ENCODE measurements around the gene C11orf16. TPM values are rescaled to one million over a fixed set of nuclear protein-coding genes. Genes with fewer than 3 reads are reported as not detected.

C11orf16 gene
- total RNA-seq, 2 experiments from 2014 or later, result not detected

DNA sequence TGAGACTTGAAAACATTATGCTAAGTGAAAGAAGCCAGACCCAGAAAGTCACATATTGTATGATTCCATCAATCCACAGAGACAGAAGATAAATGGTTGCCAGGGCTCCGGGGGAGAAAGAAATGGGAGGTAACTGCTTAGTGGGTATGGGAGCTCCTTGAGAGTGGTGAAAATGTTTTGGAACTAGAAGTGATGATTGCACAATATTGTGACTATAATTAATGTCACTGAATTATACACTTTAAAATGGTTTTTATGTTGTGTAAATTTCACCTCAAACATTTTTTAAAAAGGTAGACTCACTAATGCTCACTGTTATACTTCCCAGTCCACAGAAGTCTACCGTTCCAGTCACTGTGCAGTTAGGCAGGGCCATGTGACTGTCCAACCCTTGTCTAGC lies 54.0 kb downstream of the C11orf16 start:
- ChIA-PET POLR2A (no interaction called here), CTCF (no interaction called here)
- no peak overlapping the region for H3K27ac ChIP-seq (ENCODE audit: low read depth in 1 of 2, low read length in 2 of 2)
- Mint-ChIP-seq H3K27me3 (peaks cover 33% of the 10 kb centered on the region), H3K4me3 (no peak overlapping the region), H3K4me1 (ENCODE audit: low read depth) (peaks cover 8% of the 10 kb centered on the region), H3K9me3 (no peaks in the 10 kb centered on the region), H3K36me3 (ENCODE audit: low read depth) (no peaks in the 10 kb centered on the region), H3K27ac (no peak overlapping the region)
- no peaks in the 10 kb centered on the region for H3K9me3 ChIP-seq (ENCODE audit: control insufficient read depth in 1 of 2, insufficient read depth in 1 of 2, low read length in 2 of 2)
- intact Hi-C loops (cut with DNase I, micrococcal nuclease), result no loop called here
- H3K27me3 ChIP-seq (ENCODE audit: control insufficient read depth in 1 of 2, insufficient read depth in 2 of 2, low read length in 2 of 2), result peaks cover 0 to 6% of the 10 kb centered on the region in 2 experiments
- no peak overlapping the region for H3K4me3 ChIP-seq (ENCODE audit: low read length)
- TF ChIP-seq, protein P1, sequence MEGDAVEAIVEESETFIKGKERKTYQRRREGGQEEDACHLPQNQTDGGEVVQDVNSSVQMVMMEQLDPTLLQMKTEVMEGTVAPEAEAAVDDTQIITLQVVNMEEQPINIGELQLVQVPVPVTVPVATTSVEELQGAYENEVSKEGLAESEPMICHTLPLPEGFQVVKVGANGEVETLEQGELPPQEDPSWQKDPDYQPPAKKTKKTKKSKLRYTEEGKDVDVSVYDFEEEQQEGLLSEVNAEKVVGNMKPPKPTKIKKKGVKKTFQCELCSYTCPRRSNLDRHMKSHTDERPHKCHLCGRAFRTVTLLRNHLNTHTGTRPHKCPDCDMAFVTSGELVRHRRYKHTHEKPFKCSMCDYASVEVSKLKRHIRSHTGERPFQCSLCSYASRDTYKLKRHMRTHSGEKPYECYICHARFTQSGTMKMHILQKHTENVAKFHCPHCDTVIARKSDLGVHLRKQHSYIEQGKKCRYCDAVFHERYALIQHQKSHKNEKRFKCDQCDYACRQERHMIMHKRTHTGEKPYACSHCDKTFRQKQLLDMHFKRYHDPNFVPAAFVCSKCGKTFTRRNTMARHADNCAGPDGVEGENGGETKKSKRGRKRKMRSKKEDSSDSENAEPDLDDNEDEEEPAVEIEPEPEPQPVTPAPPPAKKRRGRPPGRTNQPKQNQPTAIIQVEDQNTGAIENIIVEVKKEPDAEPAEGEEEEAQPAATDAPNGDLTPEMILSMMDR (IDR thresholded peaks at IDR 0.05), result no peak
- no peak for ATAC-seq (ENCODE audit: poor library complexity)
- no peak for DNase-seq
- H3K36me3 ChIP-seq (ENCODE audit: insufficient read depth, low read length), result no peaks in the 10 kb centered on the region
- no peaks in the 10 kb centered on the region for H3K4me1 ChIP-seq (ENCODE audit: insufficient read depth, low read length)

DNA sequence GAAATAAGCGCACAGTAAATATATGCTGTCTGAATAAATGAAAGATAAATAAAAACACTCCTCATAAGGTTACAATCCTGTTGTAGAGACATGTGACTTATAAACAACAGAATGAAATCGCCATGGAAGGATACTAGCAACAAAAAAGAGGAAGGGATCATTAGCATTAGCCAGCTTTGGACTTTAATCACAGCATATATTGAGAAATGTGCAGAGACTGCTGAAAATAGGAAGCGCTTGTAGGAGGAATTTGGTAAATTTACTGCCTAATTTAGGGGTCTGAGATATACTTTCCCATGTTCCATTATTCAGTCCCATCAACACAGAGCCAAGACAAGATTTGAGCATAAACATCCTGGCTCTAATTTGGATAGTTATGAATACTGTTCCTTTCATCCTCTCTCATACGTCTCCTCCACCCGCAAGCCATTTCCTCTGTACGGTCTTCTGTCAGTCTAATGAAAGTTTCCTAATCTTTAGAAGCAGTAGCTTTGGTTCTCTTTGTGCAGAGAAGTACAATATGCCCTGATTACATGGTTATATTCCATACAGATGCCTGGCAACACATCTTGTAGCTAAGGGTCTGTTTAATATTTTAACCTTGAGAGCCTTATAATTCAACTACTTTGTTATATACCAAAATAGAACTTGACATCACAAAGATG lies 58.9 kb downstream of the C11orf16 start:
- Histone ChIP-seq H3K27me3 (ENCODE audit: control insufficient read depth in 1 of 2, insufficient read depth in 2 of 2, low read length in 2 of 2) (peaks cover 21 to 39% of the 10 kb centered on the region in 2 experiments), H3K36me3 (ENCODE audit: insufficient read depth, low read length) (no peaks in the 10 kb centered on the region), H3K4me3 (ENCODE audit: low read length) (no peak overlapping the region), H3K27ac (ENCODE audit: low read depth in 1 of 2, low read length in 2 of 2) (no peak overlapping the region), H3K4me1 (ENCODE audit: insufficient read depth, low read length) (peaks cover 7% of the 10 kb centered on the region), H3K9me3 (ENCODE audit: control insufficient read depth in 1 of 2, insufficient read depth in 1 of 2, low read length in 2 of 2) (no peaks in the 10 kb centered on the region)
- H3K4me3 Mint-ChIP-seq, result no peak overlapping the region
- intact Hi-C loops (cut with DNase I, micrococcal nuclease), result no loop called here
- H3K4me1 Mint-ChIP-seq (ENCODE audit: low read depth), result peaks cover 11% of the 10 kb centered on the region
- no peak for DNase-seq
- H3K27ac Mint-ChIP-seq, result no peak overlapping the region
- ChIA-PET CTCF (no interaction called here), POLR2A (no interaction called here)
- TF ChIP-seq, protein P1 (IDR thresholded peaks at IDR 0.05), result no peak
- no peak for ATAC-seq (ENCODE audit: poor library complexity)
- H3K27me3 Mint-ChIP-seq, result peaks cover 45% of the 10 kb centered on the region
- no peaks in the 10 kb centered on the region for H3K9me3 Mint-ChIP-seq
- no peaks in the 10 kb centered on the region for H3K36me3 Mint-ChIP-seq (ENCODE audit: low read depth)

DNA sequence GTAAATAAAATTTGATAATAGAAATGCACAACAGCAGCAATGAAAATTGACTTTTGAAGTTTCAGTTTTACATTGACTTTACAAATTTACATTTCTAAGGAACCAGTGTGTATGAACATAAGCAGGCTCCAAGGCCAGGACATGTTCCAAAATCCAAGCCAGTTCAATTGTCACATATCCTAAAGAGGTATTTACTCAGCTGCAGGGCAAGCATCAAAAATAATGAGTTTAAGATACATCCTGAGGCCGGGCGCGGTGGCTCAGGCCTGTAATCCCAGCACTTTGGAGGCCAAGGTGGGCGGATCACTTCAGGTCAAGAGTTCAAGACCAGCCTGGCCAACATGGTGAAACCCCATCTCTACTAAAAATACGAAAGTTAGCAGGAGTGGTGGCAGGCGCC lies 60.8 kb downstream of the C11orf16 start:
- Mint-ChIP-seq H3K36me3 (ENCODE audit: low read depth) (no peaks in the 10 kb centered on the region), H3K9me3 (no peaks in the 10 kb centered on the region), H3K4me3 (no peak overlapping the region), H3K4me1 (ENCODE audit: low read depth) (peaks cover 11% of the 10 kb centered on the region), H3K27me3 (peaks cover 55% of the 10 kb centered on the region), H3K27ac (no peak overlapping the region)
- no peak for DNase-seq
- Histone ChIP-seq H3K9me3 (ENCODE audit: control insufficient read depth in 1 of 2, insufficient read depth in 1 of 2, low read length in 2 of 2) (no peaks in the 10 kb centered on the region), H3K36me3 (ENCODE audit: insufficient read depth, low read length) (no peaks in the 10 kb centered on the region), H3K4me1 (ENCODE audit: insufficient read depth, low read length) (peaks cover 7% of the 10 kb centered on the region), H3K27ac (ENCODE audit: low read depth in 1 of 2, low read length in 2 of 2) (no peak overlapping the region), H3K4me3 (ENCODE audit: low read length) (no peak overlapping the region), H3K27me3 (ENCODE audit: control insufficient read depth in 1 of 2, insufficient read depth in 2 of 2, low read length in 2 of 2) (peaks cover 26 to 52% of the 10 kb centered on the region in 2 experiments)
- ChIA-PET CTCF (no interaction called here), POLR2A (no interaction called here)
- TF ChIP-seq, protein P1 (IDR thresholded peaks at IDR 0.05), result no peak
- ATAC-seq (ENCODE audit: poor library complexity), result no peak
- intact Hi-C loops (cut with DNase I, micrococcal nuclease), result no loop called here

Measured in CD4-positive, alpha-beta T cell (primary cell).